ENCODE results near the gene MUCL1.
"Not testable (repeated sequence)": the region's sequence is repeated elsewhere in the genome, so short reads cannot be mapped to it uniquely, and the experiment has no call there.

The MUCL1 gene, protein sequence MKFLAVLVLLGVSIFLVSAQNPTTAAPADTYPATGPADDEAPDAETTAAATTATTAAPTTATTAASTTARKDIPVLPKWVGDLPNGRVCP

DNA sequence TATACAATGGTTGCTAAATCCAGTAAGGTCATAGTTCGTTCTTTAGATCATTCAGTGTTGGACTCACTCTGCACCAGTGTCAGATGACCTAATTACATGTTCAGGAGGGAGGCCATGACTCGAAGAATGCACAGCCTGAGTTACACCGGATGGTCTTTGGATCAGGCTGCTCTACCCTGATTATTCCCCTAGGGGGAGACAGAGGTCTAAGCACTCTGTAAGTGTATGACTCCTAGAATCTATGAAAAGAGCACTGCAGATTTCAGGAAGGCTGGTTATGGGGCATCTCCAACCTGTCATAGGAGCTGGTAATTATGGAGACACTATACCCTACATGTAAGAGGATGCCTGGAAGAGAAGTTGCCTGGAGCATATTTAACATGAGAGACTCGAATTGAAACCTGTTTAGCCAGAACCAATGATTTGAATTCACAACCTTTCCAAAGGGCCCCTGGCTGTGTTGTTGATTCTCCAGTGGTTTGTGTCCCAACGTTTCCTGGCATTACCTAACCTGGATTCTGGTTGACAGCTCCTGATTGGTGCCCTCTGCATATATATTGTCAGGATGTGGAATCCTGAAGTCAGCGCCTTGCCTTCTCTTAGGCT is at the start of gene MUCL1:
TSS of gene MUCL1 (plus strand) at position 584 of the 606 bp plus-strand sequence. CDS start 67 bp downstream, outside the sequence.
- no peak for DNase-seq

DNA sequence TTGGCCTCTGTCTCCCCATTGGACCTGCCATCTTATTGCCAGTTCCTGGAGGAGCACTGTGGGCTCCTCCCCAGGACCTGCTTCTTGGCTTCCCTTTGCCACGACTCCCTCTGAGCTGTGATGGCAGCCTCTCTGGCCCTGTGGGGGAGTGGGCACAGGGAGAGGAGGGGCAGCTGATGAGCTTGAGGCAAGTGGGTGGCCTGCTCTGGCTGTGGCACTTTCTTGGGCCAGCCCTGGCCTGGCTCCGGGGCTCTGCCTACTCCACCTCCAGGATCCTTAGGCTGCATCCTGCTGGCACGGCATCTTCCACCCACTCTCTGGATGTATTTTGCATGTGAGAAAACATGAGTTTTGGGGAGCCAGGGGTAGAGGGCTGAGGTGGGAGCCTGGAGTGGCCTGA is 32.6 kb upstream of the MUCL1 start:
- DNase-seq, result no peak

DNA sequence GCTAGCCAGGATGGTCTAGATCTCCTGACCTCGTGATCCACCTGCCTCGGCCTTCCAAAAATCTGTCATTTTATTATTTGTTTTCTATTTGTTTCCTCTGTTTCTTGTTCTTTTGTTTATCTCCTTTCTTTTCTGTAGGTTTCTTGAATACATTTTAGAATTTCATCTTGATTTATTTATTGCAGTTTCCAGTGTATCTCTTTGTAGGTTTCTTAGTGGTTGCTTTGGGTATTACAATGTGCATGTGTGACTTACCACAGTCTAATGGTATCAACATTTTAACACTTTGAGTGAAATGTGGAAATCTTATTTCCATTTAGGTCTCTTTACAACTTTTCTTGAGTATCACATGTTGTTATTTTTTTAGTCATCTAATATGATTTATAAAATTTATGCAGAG is 29.9 kb upstream of the MUCL1 start:
- DNase-seq, result no peak

DNA sequence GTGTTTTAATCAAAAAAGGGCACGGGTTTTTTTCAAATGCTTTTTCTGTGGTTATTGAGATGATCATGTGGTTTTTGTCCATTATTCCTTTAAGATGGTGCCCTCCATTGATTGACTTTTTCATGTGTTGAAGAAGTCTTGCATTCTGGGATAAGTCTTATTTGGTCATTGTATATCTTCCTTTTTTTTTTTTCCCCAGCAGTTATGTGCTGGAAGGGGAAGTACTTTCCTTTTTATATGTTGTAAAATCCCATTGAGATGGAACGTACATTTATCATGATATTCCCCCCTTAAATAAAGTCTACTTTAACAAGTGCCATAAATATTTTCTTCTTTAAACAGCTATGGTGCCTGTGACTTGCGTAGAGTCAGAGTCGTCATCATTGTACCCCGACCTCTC is 24.8 kb upstream of the MUCL1 start:
- no peak for DNase-seq

DNA sequence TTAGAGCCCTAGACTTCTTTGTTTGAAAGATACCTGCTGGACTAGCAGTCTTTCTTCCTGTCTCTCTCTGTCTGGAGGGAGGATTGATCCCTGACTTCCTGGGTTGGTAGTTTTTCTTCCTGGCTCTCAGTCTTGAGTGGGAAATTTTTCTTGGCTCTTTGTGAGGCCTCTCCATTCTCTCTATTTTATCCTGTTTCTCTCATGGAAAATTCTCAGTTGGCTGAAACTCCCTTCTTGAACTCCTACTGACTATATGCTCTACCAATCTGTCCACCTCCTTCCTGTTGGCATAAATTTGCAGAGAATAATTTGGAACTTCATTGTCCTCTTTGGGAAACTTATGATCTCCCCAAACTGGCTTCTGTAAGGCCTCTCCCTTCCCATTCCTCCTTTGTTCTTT is 24.1 kb upstream of the MUCL1 start:
- DNase-seq, result no peak

DNA sequence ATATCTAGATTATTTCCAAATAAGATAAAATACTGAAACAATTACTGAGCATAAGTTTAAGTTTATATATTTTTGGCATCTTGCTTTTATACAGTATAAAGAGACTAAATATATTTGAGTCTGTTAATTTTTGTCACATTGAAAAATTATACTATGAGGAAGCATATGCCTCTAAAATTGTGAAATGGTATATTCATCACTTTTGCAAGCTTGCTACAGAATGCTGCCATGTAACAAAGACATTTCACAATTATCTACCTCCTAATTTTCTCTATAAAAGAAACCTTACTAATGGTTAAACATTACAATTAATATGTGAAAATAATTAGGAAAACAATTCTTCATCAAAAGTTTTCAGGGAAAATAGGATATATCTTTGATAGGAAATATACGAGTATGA is 22.7 kb upstream of the MUCL1 start:
- DNase-seq, result no peak

DNA sequence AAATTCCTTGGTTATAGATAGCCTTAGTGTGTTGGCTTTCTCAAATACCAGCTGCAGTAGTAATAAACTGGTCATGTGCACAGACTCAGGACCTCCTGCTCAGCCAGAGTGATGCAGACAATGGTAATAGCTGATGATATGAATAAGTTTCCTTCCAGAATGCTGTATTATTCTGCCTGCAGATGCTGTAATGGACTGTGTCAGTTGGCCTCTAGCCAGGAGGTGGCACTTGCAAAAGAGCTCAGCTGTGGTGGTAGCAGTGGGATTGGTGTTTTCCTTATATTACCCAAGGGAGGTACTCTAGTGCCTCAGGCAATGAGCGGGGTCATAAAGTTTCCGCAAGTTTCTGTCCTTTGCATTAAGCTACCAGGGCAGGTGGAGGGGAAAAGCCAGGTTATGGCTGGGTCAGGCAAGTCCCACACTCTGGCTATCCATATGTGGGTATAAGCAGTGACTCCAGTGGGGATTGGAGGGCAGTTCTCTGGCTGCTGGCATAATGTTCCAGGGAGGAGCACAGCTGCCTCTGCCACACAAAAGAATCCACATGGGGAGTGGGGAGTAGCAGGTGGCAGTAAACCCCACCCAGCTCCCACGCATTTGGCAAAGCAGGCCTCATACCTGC is 14.0 kb upstream of the MUCL1 start:
- no peak for DNase-seq

DNA sequence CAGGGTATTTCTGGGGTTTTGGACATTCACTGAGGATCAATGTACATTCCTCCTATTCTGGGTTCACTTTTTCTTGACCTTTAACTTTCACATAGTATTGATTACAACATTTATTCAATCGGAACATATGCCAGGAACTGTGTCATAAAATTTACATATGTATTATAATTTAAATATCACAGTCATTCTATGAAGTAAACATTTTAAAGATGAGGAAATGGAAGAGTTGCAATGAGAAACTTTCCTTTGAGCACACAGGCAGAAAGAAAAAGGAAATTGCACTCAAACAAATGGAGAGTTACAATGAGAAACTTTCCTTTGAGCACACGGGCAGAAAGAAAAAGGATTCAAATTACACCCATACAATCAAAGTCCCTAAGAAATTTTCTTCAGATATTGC is 3.1 kb downstream of the MUCL1 start:
- DNase-seq, result no peak

DNA sequence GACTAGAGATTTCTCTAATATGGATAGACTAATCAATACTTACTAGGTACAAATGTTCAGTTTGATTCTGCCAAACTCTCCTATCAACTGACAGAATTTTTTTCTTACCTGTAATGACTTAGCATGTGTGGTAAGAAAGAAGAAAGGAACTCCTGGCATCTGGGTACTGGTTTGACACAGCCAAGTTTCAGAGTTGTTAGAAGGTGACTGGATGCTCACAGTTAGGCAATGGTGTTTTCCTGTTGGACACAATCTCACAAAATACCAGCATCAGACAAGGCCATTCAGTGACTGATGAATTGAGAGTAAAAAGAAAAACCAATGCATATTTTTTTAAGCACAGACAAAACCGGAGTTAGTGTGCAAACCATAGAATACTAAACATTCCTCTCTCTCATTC is 4.2 kb downstream of the MUCL1 start:
- DNase-seq, result no peak

DNA sequence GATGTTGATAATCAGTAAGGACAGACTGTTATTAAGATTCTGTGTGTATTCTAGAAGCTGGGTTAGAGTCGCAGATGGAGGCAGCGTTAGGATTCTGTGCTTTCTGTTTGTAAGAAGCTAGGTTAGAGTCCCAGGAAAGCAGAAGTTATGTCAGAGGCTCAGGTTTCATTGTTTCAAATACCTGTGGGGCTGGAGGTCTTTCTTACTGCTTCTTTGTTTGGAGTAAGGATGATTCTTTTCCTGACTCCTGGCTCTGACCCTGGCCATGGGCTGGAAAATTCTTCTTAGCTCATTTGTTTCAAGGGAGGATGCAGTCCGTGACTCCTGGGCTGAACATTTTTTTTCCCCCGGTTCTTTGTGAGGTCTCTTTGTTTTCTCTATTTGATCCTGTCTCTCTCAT is 5.2 kb downstream of the MUCL1 start:
- no peak for DNase-seq

DNA sequence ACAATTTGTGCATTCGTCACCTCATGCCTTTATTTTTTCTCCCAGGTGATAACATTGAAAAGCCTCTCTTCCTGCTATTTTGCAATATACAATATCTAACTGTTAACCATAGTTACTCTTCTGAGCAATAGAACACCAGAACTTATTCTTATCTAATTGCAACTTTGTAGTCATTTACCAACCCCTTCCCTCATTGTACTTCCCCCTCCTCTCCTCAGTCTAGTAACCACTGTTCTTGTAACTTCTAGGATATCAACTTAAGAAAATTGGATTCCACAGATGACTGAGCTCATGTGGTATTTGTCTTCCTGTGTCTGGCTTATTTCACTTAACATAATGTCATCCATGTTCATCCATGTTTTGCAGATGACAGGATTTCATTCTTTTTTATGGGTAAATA is 7.6 kb downstream of the MUCL1 start:
- DNase-seq, result no peak

DNA sequence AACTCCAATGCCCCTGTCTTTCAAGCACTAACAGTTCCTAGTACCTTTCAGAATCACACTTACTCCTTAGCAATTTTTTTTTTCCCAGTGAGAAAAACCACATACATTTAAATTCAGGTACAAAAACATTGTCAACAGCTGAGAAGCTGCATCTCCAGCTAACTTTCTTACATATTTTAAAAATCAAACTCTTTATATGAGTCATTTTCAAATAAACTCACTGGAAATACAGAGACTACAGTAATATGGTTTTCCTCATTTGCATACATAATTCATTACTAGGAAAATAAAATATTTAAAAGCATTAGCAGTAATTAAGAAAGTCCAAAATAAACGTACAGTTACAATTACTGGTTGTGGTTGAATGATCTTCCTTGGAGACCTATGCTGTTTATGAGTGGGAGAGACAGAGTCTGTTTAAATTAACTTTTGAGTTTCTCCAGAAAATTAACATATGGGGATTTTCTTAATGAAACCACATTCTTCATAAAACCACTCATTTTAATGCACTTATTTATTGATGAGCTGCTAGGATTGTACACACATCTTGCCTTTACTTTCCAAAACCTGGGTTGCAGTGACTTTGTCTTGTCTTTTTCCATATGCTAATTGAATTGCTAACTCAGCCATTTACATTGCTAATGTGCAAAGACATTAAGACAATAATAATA is 9.8 kb downstream of the MUCL1 start:
- no peak for DNase-seq

DNA sequence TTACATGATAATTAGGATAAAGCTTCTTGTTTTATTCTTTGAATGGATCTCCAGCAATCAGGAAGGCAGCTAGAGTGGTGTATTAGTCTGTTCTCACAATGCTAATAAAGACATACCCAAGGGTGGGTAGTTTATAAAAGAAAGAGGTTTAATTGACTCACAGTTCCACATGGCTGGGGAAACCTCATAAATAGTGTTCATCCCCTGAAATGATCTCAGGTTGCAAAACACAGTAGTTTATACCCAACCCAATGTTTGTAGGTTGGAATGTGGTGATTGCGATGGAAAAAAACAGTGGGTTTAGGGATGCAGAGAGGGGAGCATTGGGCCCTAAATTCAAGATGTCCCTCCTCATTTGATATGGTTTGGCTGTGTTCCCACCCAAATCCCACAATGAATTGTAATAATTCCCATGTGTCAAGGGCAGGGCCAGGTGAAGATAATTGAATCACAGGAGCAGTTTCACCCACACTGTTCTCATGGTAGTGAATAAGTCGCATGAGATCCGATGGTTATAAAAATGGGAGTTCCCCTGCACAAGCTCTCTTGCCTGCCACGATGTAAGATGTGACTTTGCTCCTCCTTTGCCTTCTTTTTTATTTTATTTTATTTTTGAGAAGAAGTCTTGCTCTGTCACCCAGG is 11.5 kb downstream of the MUCL1 start:
- DNase-seq, result no peak

DNA sequence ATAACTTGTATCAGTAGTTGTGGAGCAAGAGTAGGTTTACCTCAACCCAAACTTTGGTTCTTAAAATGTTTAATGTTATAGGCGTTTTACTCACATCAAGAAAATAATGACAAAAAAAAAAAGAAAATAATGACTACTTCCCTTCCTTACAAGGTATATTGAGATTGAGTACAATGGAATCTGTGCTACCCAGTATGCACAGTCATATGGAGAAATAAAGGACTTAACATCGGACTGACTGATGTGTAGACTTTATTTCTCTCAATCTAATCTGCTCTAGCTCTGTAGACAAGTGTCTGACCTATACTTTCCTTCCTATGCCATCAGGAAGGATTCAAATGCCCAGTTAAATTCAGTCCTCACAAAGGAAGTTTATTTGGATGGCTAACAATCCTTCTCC is 14.4 kb downstream of the MUCL1 start:
- no peak for DNase-seq

DNA sequence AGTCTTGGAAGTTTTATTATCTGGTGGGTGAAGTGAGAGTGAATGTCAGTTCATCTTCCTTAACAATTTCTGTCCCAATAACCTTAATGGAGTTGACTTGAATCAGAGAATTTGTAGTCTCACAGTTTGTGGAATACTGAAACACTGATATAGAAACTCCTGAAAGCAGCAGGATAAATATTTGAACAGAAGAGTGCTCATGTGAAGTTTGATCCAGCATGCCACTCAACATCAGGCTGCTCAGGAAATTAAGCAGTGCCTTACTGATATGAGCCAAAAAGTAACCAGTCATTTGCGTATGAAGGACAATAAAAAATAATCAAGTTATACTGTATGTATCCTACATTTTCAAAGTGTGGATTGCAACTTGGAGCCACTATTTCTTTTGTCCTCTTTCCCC is 15.7 kb downstream of the MUCL1 start:
- DNase-seq, result no peak

DNA sequence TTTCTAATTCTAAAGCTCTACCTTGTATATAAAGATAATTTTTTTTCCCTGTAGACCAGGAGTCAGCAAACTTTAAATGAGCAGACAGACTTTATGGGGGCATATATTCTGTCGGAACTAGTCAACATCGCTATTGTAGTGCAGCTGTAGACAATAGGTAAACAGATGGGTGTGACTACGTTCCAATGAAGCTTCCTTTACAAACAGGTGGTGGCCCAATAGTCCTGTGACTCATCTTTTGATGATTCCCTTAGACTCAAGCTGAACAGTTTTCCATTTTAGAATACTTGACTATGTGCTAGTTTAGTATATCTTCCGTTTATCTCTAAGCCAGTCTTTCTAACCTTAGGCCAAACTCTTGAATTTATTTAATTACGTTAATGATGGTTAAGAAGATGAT is 16.3 kb downstream of the MUCL1 start:
- no peak for DNase-seq

DNA sequence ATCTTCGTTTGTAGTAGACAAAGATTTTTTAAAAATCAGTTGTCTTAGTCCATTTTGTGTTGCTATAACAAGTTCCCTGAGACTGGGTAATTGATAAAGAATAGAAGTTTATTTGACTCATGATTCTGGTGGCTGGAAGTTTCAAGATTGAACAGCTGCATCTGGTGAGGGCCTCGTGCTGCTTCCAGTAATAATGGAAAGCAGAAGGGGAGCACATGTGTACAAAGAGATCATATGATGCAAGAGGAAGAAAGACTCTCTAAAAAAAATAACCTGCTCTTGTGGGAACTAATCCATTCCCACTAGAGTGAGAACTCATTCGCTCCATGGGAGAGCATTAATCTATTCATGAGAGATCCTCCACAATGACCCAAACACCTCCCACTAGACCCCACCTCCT is 24.8 kb downstream of the MUCL1 start:
- no peak for DNase-seq

DNA sequence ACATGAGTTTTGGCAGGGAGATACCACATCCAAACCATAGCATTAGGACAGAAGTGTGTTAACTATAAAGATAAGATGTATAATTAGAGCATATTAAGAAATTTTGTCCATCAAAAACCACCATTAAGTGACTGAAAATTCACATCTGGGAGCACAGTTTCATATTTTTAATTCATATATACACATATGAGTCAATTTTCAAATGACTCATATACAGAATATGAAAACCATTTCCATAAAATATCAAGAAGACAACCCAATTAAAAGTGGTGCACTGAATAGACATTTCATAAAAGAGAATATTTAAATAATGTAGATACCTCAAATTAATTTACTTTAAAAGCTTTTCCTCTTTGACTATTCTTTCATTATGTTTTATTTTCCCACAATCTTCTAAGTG is 25.3 kb downstream of the MUCL1 start:
- no peak for DNase-seq

DNA sequence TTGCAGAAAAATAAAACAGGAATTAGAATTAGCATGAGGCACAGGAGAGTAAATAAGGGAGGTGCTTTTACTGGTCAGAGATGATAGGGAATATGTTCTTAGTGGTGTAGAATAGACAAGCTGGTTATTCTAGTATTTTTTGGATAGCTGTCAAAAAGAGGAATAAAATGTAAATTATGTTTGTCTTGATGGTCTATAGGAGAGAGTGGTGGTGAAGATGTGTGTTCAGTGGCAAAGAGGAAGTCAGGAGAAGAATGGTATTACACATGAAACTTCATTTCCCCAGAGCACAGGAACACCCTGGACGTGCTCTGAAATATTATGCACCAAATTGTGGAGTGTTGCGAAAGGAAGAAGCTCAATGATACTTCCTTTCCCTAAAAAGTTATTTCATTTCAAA is 27.8 kb downstream of the MUCL1 start:
- no peak for DNase-seq

DNA sequence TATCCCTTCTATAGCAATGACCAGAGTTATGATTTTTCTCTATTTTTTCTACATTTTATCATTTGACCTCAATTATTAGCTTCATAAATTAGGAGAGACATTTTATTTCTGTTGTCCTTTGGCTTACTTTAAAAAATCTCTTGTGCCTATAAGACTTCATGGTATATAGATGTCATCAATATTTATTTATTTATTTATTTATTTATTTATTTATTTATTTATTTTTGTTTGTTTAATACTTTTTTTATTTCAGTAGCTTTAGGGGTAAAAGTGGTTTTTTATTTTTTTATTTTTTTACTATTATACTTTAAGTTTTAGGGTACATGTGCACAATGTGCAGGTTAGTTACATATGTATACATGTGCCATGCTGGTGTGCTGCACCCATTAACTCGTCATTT is 28.3 kb downstream of the MUCL1 start:
- DNase-seq, result not testable (repeated sequence)

DNA sequence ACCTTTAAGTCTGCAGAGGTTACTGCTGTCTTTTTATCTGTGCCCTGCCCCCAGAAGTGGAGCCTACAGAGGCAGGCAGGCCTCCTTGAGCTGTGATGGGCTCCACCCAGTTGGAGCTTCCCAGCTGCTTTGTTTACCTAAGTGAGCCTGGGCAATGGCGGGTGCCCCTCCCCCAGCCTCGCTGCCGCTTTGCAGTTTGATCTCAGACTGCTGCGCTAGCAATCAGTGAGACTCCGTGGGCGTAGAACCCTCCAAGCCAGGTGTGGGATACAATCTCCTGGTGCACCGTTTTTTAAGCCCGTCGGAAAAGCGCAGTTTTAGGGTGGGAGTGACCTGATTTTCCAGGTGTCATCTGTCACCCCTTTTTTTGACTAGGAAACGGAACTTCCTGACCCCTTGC is 34.1 kb downstream of the MUCL1 start:
- DNase-seq, result not testable (repeated sequence)

DNA sequence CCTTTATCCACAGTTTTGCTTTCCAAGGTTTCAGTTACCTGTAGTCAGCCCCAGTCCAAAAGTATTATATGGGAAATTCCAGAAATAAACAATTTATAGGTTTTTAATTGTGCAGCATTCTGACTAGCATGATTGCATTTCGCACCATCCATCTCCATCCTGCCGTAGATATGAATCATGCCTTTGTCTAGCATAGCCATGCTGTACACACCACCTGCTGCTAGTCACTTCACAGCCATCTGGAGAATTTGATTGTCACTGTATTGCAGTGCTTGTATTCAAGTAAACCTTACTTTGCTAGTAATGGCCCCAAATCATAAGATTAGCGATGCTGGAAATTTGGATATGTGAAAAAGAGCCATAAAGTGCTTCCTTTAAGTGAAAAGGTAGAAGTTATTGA is 36.0 kb downstream of the MUCL1 start:
- no peak for DNase-seq

DNA sequence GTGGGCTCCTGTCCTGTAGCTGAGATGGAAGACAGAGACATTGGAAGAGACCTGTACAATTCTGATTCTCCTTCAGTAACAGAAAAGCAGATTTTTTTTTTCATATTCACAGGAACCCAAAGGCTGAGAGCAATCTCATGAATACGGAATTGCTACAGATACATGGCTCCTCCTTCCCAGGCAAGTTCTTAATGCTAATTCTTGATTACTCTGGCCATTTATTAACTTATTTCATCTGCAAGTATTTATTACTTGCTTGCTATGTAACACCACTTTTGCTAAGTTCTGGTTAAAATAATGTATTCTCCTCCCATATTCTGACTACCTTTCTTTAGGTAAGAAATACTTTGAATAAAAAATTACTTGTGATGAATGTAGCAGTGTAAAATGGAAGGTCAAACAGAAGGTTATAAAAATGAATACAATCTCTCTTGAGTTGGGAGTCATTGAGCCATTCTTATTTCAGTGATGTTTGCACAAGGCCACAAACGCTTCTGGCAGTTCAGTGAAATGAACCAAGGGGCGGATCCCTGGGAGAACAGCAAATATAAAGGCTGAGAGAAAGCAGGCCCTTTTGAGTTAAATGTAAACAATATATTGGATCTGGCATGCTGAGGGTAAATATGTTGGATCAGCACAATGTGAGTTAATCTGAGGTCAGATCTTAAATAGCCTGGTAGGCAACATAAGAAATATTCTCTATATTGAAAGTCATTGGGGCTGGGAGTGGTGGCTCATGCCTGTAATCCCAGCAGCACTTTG is 37.6 kb downstream of the MUCL1 start:
- peak; percentile 29 for DNase-seq
